Measurements from ENCODE around the gene RTF2. TPM values are rescaled to one million over a fixed set of nuclear protein-coding genes. Genes with fewer than 3 reads are reported as not detected.

Gene RTF2
- total RNA-seq, 1 donor from 2014 or later: 71.2 TPM

DNA sequence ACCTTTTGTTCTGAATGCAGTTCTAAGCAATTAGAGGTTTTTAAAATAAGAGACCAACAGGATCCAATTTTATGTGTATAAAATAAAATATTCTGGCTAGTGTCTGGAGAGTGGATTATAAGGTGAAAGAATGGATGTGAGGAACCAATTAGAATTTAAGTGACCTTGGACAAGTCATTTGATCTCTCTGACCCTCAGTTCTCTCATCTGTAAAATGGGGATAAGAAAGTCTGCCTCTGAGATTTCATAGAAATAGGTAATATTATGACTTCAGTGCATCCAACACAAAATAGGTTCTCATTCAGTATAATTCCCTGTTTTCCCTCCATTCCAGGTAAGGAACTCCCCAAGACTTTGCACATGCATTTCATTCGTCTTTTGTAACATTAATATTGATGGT lies 37.5 kb upstream of the RTF2 start:
- no peak overlapping the region for H3K4me3 Mint-ChIP-seq
- H3K9me3 Mint-ChIP-seq: no peaks in the 10 kb centered on the region
- H3K27me3 Mint-ChIP-seq: peaks cover 6% of the 10 kb centered on the region
- no peaks in the 10 kb centered on the region for H3K36me3 Mint-ChIP-seq
- no peak for TF ChIP-seq CTCF (conservative IDR thresholded peaks at IDR 0.05)
- DNase-seq (ENCODE audit: extremely low spot score, unreplicated experiment): no peak
- H3K27ac Mint-ChIP-seq: no peak overlapping the region
- peaks cover 16% of the 10 kb centered on the region for H3K4me1 Mint-ChIP-seq (ENCODE audit: unreplicated experiment)

DNA sequence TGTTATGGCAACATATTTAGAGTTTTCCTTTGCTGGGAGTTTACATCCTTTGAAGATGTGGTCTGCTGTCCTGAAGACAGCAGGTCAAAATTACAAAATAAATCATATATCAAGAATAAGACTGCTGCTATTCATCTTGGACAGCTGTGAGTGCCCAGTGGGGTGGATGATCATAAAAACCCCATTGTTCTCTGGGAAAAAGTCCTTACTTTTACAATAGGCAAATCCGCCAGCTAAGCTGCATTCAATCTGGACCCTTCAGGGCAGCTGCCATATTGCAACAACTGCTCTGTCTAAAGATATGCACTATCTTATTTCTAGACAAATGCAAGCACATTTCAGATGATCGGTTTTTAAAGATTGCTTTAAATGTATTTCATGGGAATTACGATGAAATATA lies 37.0 kb upstream of the RTF2 start:
- H3K4me1 Mint-ChIP-seq (ENCODE audit: unreplicated experiment): peaks cover 16% of the 10 kb centered on the region
- no peaks in the 10 kb centered on the region for H3K36me3 Mint-ChIP-seq
- H3K27ac Mint-ChIP-seq: no peak overlapping the region
- peak; percentile 45 for TF ChIP-seq CTCF (conservative IDR thresholded peaks at IDR 0.05)
- H3K9me3 Mint-ChIP-seq: no peaks in the 10 kb centered on the region
- H3K4me3 Mint-ChIP-seq: no peak overlapping the region
- DNase-seq (ENCODE audit: extremely low spot score, unreplicated experiment): no peak
- peaks cover 6% of the 10 kb centered on the region for H3K27me3 Mint-ChIP-seq

DNA sequence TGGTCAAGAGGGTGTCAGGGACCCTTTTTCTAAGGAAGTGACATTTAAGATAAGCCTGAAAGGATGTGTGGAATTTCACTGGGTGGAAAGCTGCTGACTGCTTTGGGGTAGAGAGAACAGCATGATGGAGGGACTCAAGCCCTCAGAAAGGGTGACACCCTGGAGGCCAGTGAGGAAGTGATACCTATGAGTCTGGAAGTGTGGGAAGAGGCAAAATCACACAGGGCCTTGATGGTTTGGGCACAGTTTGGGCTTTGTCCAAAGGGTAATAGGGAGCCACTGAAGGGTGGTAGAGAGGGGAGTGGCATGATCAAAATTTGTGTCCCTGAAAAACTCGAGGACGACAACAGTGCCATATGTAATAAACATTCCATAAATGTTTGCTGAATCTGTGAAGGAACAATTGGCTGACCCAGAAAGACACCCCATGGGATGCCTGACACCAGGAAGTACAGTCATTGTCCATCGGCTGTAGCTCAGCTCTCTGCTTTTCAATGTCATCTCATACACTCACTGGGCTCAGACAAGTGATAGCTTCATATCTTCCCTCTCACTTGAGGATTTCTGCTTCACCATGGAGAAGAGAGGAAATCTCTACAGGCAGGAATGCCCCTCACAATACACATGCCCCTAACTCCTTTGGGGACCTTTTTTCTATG lies 35.1 kb upstream of the RTF2 start:
- H3K27me3 Mint-ChIP-seq: peaks cover 6% of the 10 kb centered on the region
- peaks cover 16% of the 10 kb centered on the region for H3K4me1 Mint-ChIP-seq (ENCODE audit: unreplicated experiment)
- H3K27ac Mint-ChIP-seq: no peak overlapping the region
- TF ChIP-seq CTCF (conservative IDR thresholded peaks at IDR 0.05): no peak
- no peak for DNase-seq (ENCODE audit: extremely low spot score, unreplicated experiment)
- no peak overlapping the region for H3K4me3 Mint-ChIP-seq
- H3K36me3 Mint-ChIP-seq: no peaks in the 10 kb centered on the region
- H3K9me3 Mint-ChIP-seq: no peaks in the 10 kb centered on the region

DNA sequence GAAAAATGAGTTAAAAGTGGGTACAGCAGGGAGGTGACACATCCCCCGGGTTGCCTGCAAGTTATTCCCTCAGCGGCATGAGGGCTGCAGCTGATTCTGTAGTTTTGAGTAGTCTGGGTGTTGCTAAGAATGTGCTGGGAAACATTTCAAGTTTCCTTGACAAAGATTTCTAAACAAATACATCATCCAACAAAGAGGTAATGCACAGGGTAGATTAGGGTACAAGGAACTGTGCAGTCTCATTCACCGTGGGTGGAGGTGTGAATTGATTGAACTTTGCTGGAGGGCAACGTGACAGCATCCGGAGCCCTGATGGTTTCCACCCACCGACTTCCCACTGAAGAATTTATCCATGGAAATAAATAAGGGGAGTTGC lies 34.6 kb upstream of the RTF2 start:
- Mint-ChIP-seq H3K4me3 (no peak overlapping the region), H3K27ac (no peak overlapping the region), H3K9me3 (no peaks in the 10 kb centered on the region)

DNA sequence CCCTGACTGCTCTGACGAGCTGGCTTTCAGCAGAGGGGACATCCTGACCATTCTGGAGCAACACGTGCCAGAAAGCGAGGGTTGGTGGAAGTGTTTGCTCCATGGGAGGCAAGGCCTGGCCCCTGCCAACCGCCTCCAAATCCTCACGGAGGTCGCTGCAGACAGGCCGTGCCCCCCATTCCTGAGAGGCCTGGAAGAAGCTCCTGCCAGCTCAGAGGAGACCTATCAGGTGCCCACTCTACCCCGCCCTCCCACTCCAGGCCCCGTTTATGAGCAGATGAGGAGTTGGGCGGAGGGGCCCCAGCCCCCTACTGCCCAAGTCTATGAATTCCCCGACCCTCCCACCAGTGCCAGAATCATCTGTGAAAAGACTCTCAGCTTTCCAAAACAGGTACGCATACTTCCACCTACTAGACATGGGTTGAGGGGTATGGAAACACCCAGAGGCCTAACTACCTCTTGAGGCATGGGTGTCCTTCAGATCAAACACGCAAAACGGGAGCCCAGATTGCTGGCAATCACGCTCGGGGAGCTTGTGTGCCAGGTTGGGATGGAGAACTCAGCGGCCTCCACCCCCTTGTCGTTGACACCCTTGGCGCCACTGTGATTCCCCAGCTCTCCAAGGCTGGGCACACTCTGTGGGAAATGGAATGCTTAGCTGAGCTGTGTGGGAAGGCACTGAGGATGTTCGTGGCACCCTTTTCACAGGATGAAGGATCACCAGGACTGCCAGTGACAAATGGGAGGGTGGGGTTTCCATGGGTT lies 31.0 kb upstream of the RTF2 start:
- Mint-ChIP-seq H3K36me3 (no peaks in the 10 kb centered on the region), H3K4me1 (ENCODE audit: unreplicated experiment) (peaks cover 14% of the 10 kb centered on the region), H3K4me3 (no peak overlapping the region), H3K9me3 (no peaks in the 10 kb centered on the region), H3K27me3 (no peaks in the 10 kb centered on the region), H3K27ac (no peak overlapping the region)
- no peak for DNase-seq (ENCODE audit: extremely low spot score, unreplicated experiment)
- TF ChIP-seq CTCF (conservative IDR thresholded peaks at IDR 0.05): no peak

More for the DNA sequence above, 34.6 kb upstream of the RTF2 start:
- Mint-ChIP-seq H3K36me3 (no peaks in the 10 kb centered on the region), H3K27me3 (peaks cover 6% of the 10 kb centered on the region), H3K4me1 (ENCODE audit: unreplicated experiment) (peaks cover 16% of the 10 kb centered on the region)
- TF ChIP-seq CTCF (conservative IDR thresholded peaks at IDR 0.05): no peak
- no peak for DNase-seq (ENCODE audit: extremely low spot score, unreplicated experiment)

All from type B pancreatic cell (in vitro differentiated cells).